Astrocyte (in vitro differentiated cells and primary cell): ENCODE measurements around the gene FER1L5.

Source experiments
- CTCF ChIP-seq: IDR thresholded peaks from 2 replicates; pipeline ENCODE4 v1.5.1; 2011; ENCODE audit warnings: low read depth, mild to moderate bottlenecking, inconsistent platforms, low read length, moderate library complexity; ENCODE audit not compliant: insufficient read depth
- EZH2 ChIP-seq: IDR thresholded peaks from 2 replicates; pipeline ENCODE4 v1.6.1; 2012; ENCODE audit warnings: mild to moderate bottlenecking, low read length, inconsistent platforms; ENCODE audit not compliant: insufficient read depth

GRCh38 chr2:96680561-96681141 is 38.1 kb downstream of the FER1L5 start:
- TF ChIP-seq CTCF (no peak), EZH2 (no peak)
